HEK293T (cell line): ENCODE measurements around the gene TTBK1.

ENCODE experiments used
- BHLHE40 ChIP-seq: fragments of 450-650 bp; IDR thresholded peaks from 2 replicates; pipeline ENCODE4 v1.6.1; 2016; ENCODE audit warnings: mild to moderate bottlenecking, moderate library complexity, borderline replicate concordance
- CTBP1 ChIP-seq: fragments of 450-650 bp; IDR thresholded peaks from 2 replicates; pipeline ENCODE4 v1.6.1; 2016; ENCODE audit warnings: borderline replicate concordance
- ELF4 ChIP-seq: fragments of 450-650 bp; IDR thresholded peaks from 2 replicates; pipeline ENCODE4 v1.6.1; 2017; ENCODE audit warnings: antibody characterized with exemption
- FOXA1 ChIP-seq: fragments of 450-650 bp; IDR thresholded peaks from 2 replicates; pipeline ENCODE4 v1.6.1; 2016; ENCODE audit warnings: mild to moderate bottlenecking
- FOXK2 ChIP-seq: fragments of 450-650 bp; IDR thresholded peaks from 2 replicates; pipeline ENCODE4 v1.6.1; 2016; ENCODE audit warnings: mild to moderate bottlenecking
- FOXM1 ChIP-seq: fragments of 450-650 bp; IDR thresholded peaks from 2 replicates; pipeline ENCODE4 v1.6.1; 2017; ENCODE audit warnings: mild to moderate bottlenecking, borderline replicate concordance
- HDGF ChIP-seq: fragments of 450-650 bp; IDR thresholded peaks from 2 replicates; pipeline ENCODE4 v1.6.1; 2017; ENCODE audit warnings: antibody characterized with exemption, borderline replicate concordance
- LEF1 ChIP-seq: fragments of 450-650 bp; IDR thresholded peaks from 2 replicates; pipeline ENCODE4 v1.6.1; 2017; ENCODE audit warnings: mild to moderate bottlenecking, borderline replicate concordance
- NFRKB ChIP-seq: fragments of 450-650 bp; IDR thresholded peaks from 2 replicates; pipeline ENCODE4 v1.6.1; 2016; ENCODE audit warnings: mild to moderate bottlenecking, moderate library complexity
- SP1 ChIP-seq: fragments of 450-650 bp; IDR thresholded peaks from 2 replicates; pipeline ENCODE4 v1.6.1; 2017
- SUZ12 ChIP-seq: fragments of 450-650 bp; IDR thresholded peaks from 2 replicates; pipeline ENCODE4 v1.6.1; 2016; ENCODE audit warnings: mild to moderate bottlenecking
- ZNF384 ChIP-seq: fragments of 450-650 bp; IDR thresholded peaks from 2 replicates; pipeline ENCODE4 v1.6.1; 2016

DNA sequence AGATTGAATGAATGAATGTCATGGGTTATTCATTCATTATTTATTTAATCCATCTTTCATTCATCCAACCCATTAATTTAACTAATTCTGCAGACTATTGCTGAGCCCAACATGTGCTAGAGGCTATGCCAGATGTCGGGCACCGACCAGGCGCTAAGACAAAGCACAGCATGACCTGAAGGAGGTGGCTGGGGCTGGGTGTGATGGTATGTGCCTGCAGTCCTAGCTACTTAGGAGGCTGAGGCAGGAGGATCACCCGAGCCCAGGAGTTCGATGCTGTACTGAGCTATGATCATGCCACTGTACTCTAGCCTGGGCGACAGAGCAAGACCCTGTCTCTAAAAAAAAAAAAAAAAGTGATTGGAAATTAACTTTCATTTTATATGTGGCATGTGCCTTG, 49.1 kb downstream of the TTBK1 start:
- TF ChIP-seq NFRKB: no peak
- TF ChIP-seq BHLHE40: no peak
- TF ChIP-seq ELF4: no peak
- TF ChIP-seq FOXK2: no peak
- TF ChIP-seq SP1: no peak
- no peak for TF ChIP-seq HDGF
- no peak for TF ChIP-seq FOXM1
- no peak for TF ChIP-seq ZNF384
- no peak for TF ChIP-seq SUZ12
- TF ChIP-seq LEF1: no peak
- TF ChIP-seq CTBP1: no peak
- TF ChIP-seq FOXA1: no peak
